HG03135 (cell line): ENCODE measurements around the gene SPACA6.
"Not testable (repeated sequence)": the region's sequence is repeated elsewhere in the genome, so short reads cannot be mapped to it uniquely, and the experiment has no call there.

Experiments used
- ATAC-seq: cut with Tn5 transposase; IDR thresholded peaks from one replicate; pipeline ENCODE4 v1.9.1; 2021; ENCODE audit warnings: mild to moderate bottlenecking, moderate library complexity; ENCODE audit not compliant: unreplicated experiment

The SPACA6 gene

DNA sequence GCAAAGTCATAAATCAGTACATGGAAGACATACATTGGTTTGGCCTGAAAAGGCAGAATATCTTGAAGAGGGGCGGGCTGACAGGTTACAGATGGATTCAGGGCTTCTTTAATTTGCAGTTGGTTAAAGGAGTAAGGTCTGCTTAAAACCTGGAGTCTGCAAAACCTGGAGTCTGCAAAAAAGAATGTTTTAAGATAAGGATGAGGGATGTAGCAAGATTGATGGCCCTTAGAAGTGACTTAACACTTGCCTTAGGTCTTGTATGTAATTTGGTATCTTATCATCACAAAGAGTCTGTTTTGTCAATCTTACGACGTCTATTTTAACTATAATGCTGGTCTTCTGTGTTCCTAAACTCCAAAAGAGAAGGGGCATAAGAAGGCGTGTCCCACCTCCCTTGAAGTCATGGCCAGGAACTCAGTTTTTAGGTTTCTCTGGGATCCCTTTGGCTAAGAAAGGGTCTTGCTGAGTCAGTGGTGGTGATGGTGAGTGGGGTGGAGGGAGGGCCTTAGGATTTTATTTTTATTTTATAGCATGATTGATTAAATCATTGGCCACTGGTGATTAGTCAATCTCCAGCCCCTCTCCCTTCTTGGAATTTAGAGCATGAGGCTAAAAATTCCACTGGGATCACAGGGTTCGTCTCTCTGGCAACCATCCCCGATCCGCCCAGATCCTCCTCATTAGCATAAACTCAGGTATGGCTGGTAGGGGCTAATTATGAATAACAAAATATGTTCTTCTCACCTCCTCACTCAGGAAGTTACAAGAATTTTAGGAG is 40.8 kb downstream of the SPACA6 start:
- ATAC-seq: no peak

DNA sequence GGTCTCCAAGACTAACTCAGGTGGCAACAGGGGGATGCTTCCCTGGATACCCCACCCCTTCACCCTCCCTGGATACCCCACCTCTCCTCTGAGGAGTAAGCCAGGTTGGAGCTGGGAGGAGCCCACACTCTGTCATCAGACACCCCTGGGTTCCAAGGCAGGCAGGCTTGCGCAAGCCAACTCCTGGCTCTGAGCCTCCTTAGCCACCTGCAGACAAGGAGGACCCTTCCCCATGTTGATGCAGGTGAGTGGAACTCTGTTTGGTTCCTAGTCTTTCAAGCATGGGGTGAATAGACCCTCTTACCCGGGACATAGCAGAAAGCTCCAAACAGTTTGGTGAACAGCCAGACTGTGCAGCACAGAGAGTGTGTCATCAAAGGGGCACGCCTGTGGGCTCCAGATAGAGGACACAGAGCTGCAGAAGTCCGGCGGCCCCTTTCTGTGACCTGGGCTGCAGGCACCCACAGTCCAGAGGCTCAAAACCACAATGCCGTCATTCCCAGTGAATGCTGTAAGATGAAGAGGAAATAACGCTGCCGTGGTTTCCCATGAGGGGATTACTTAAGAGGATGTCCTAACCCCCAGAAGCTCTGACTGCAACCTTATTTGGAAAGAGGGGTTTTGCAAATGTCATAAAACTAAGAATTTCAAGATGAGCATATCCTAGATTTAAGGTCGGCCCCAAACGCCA is 42.8 kb downstream of the SPACA6 start:
- ATAC-seq: no peak

GRCh38 chr19:51737389-51737788 is 44.3 kb downstream of the SPACA6 start:
- ATAC-seq: no peak

DNA sequence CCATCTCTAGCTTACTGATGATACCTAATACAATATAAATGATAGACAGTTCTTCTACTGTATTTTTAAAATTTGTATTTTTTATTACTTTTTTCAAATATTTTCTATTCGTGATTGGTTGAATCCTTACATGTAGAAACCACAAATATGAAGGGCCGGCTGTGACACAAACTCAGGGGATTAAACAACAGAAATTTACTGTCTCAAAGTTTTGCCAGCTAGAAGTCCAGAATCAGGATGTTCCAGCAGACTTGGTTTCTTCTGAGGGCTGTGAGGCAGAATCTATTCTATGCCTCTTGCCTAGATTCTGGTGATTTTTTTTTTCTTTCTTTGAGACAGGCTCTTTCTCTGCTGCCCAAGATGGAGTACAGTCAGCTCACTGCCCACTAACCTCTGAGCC is 44.8 kb downstream of the SPACA6 start:
- no peak for ATAC-seq

GRCh38 chr19:51738523-51738922 is 45.4 kb downstream of the SPACA6 start:
- ATAC-seq: not testable (repeated sequence)

GRCh38 chr19:51739466-51740213 is 46.5 kb downstream of the SPACA6 start:
- ATAC-seq: no peak

DNA sequence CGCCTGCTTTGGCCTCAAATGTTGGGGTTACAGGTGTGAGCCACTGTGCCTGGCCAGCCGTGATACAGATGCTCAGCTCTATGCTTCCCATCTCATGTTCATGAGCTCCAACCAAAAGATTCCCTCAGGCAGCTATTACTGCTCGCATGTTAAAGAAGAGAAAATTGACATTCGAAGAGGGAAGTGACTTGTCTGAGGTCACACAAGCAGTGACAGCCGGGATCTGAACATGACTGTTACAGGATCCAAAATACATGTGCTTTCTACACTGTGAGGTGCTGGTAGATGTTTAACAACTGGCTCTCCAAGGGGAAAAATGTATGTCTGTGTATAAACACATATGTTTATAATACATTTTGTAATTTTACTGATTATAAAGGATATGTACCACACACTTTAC is 47.2 kb downstream of the SPACA6 start:
- ATAC-seq: no peak

DNA sequence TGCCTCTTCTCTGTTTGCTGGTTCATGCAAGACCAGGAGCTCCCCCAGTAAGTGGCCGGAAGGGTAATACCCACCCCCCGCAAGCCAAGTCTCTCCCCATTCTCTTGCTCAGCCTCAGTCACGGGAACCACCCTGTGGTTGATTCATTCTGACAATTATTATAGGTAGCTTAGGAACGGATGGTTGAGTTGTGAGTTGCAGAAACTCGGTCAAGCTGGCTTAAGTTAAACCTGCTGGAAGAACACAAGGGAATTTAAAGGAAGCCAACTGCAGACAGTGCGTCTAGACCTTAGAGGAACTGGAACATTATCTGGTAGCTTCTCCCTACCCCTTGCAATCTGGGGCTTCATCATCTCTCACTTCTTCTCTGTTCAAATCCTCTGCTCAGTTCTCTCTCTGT is 49.7 kb downstream of the SPACA6 start:
- no peak for ATAC-seq

GRCh38 chr19:51743405-51743804 is 50.3 kb downstream of the SPACA6 start:
- no peak for ATAC-seq

DNA sequence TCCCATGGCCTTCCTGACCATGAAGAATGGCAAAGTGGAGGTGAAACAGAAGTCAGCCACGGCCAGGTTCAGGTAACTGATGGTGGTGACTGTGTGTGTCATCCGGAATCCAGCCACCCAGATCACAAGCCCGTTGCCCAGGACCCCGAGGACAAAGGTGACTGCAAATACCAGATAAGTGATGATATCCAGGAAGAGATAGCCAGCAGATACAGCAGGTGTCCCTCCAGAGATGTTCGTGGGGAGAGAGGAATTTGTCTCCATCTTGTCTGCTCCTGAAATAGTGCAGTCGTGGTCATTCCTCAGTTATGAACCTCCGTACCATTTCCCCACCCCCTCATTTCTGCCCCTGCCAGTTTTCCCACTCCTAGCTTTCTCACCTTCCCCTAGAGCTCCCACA is 53.6 kb downstream of the SPACA6 start:
- ATAC-seq: no peak

DNA sequence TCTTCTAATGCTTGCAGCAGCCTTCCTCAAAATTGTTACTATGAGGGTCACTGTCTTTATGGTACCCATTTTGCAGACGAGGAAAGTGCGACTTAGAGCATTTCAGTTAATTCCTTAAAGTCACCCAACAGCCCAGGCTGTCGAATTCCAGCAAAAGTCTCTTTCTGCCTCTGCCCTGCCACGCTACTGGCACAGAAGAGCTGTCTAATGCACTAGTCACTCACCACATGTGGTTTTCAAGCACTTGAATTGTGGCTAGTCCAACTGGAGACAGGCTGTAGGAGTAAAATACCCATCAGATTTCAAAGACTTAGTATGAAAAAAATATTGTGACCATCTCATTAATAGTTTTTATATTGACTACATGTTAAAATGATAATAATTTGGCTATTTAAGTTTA is 56.8 kb downstream of the SPACA6 start:
- no peak for ATAC-seq

GRCh38 chr19:51750400-51751094 is 57.4 kb downstream of the SPACA6 start:
- no peak for ATAC-seq

DNA sequence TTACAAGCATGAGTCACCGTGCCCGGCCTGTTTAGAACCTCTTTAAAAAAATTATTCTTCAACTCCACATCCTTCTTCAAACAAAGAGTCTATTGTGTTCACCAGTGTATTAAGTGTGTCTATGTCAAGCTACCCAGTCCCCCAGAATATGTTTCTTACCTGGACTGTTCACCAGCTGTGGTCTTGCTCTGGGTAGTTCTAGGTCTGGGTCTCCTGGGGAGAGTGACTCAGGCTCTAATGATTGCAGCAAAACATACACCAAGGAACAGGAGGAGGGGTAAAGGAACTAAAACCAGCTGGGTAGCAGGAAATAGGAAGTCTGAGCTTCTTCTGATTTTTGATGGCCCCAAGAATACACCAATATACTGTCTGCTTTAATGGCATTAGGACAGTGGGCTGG is 58.5 kb downstream of the SPACA6 start, which contains the start of gene FPR1:
FPR1 (minus strand) TSS at position 224 of the 400 bp plus-strand sequence. CDS start 4,884 bp downstream, outside the sequence.
- no peak for ATAC-seq

- ATAC-seq: no peak
Observed at GRCh38 chr19:51754109-51754508, 61.0 kb downstream of the SPACA6 start.

DNA sequence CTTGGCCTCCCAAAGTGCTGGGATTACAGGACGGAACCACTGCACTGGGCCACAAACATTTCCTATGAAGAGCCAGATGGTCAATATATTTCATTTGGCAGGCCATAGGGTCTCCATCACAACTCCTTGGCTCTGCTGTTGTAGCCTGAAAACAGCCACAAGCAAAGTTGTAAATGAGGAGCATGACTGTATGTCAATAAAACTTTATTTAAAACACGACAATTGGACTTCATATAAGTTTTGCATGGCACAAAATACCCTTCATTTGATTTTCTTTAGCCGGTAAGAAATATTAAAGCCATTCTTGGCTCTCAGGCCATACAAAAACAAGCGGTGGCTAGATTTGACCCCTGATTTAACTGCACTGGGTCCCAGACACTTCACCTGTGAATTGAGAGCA is 61.6 kb downstream of the SPACA6 start:
- no peak for ATAC-seq
